ENCODE measurements around the gene IDE.
A peak's percentile ranks its signal among the peaks of the same experiment; 100 is the strongest.
"Not testable (repeated sequence)": the region's sequence is repeated elsewhere in the genome, so short reads cannot be mapped to it uniquely, and the experiment has no call there.

The IDE gene

GRCh38 chr10:92572362-92573090 is 1.4 kb downstream of the IDE start:
- H3K27ac ChIP-seq (ENCODE audit: low read length): peak overlapping the region; percentile 37
- H3K9ac ChIP-seq (ENCODE audit: low read depth, low read length): peak overlapping the region; percentile 93
- peaks cover 59% of the 10 kb centered on the region for H3K79me2 ChIP-seq (ENCODE audit: insufficient read depth, low read length)
- peak overlapping the region; percentile 76 to 95; a peak in 3 of 4 replicates for H3K4me3 ChIP-seq (ENCODE audit: low read depth in 1 of 2, low read length in 2 of 2)
- no peaks in the 10 kb centered on the region for H3K9me3 ChIP-seq (ENCODE audit: insufficient read depth, low read length, severe bottlenecking)
- ATAC-seq (ENCODE audit: insufficient read depth, low read depth): no peak
- H3K27me3 ChIP-seq (ENCODE audit: insufficient read depth, low read length, poor library complexity): no peaks in the 10 kb centered on the region
- peaks cover 12% of the 10 kb centered on the region; the same call in 1 of the 2 replicates for H4K20me1 ChIP-seq (ENCODE audit: insufficient read depth, low read length)
- DNase-seq: no peak
- peaks cover 11% of the 10 kb centered on the region for H3K36me3 ChIP-seq (ENCODE audit: insufficient read depth, low read length)
- peaks cover 31% of the 10 kb centered on the region for H3K4me1 ChIP-seq (ENCODE audit: insufficient read depth, low read length)
- peak overlapping the region; percentile 90 for H3K4me2 ChIP-seq (ENCODE audit: insufficient read depth, low read length)
- TF ChIP-seq EZH2 (IDR thresholded peaks at IDR 0.05; ENCODE audit: borderline replicate concordance, low read depth, low read length, severe bottlenecking) (no peak), CTCF (IDR thresholded peaks at IDR 0.05; ENCODE audit: borderline replicate concordance, extremely low read depth, low read length, poor library complexity, severe bottlenecking) (no peak)
- peak overlapping the region; percentile 100; the same call in 1 of the 2 replicates for H2AFZ ChIP-seq (ENCODE audit: low read depth, low read length)

GRCh38 chr10:92571649-92572048 is 2.2 kb downstream of the IDE start:
- H3K4me2 ChIP-seq (ENCODE audit: insufficient read depth, low read length): peak overlapping the region; percentile 90
- H3K9me3 ChIP-seq (ENCODE audit: insufficient read depth, low read length, severe bottlenecking): no peaks in the 10 kb centered on the region
- H3K36me3 ChIP-seq (ENCODE audit: insufficient read depth, low read length): peaks cover 11% of the 10 kb centered on the region
- H4K20me1 ChIP-seq (ENCODE audit: insufficient read depth, low read length): peaks cover 19% of the 10 kb centered on the region
- no peak overlapping the region for H3K27ac ChIP-seq (ENCODE audit: low read length)
- no peak overlapping the region for H2AFZ ChIP-seq (ENCODE audit: low read depth, low read length)
- no peak overlapping the region for H3K4me3 ChIP-seq (ENCODE audit: low read depth in 1 of 2, low read length in 2 of 2)
- peaks cover 68% of the 10 kb centered on the region for H3K79me2 ChIP-seq (ENCODE audit: insufficient read depth, low read length)
- no peak overlapping the region; the same call in 1 of the 2 replicates for H3K9ac ChIP-seq (ENCODE audit: low read depth, low read length)
- TF ChIP-seq CTCF (IDR thresholded peaks at IDR 0.05; ENCODE audit: borderline replicate concordance, extremely low read depth, low read length, poor library complexity, severe bottlenecking): no peak
- no peak for TF ChIP-seq EZH2 (IDR thresholded peaks at IDR 0.05; ENCODE audit: borderline replicate concordance, low read depth, low read length, severe bottlenecking)
- H3K4me1 ChIP-seq (ENCODE audit: insufficient read depth, low read length): peaks cover 31% of the 10 kb centered on the region
- ATAC-seq (ENCODE audit: insufficient read depth, low read depth) (no peak), DNase-seq (no peak)
- no peaks in the 10 kb centered on the region for H3K27me3 ChIP-seq (ENCODE audit: insufficient read depth, low read length, poor library complexity)

- not testable (repeated sequence) for ATAC-seq (ENCODE audit: insufficient read depth, low read depth); H3K4me2 ChIP-seq (ENCODE audit: insufficient read depth, low read length); H3K4me3 ChIP-seq (ENCODE audit: low read depth in 1 of 2, low read length in 2 of 2); H2AFZ ChIP-seq (ENCODE audit: low read depth, low read length); DNase-seq; H3K9me3 ChIP-seq (ENCODE audit: insufficient read depth, low read length, severe bottlenecking); H3K9ac ChIP-seq (ENCODE audit: low read depth, low read length); H3K27ac ChIP-seq (ENCODE audit: low read length); H3K27me3 ChIP-seq (ENCODE audit: insufficient read depth, low read length, poor library complexity)
- Histone ChIP-seq H4K20me1 (ENCODE audit: insufficient read depth, low read length) (peaks cover 22% of the 10 kb centered on the region), H3K4me1 (ENCODE audit: insufficient read depth, low read length) (peaks cover 25% of the 10 kb centered on the region), H3K36me3 (ENCODE audit: insufficient read depth, low read length) (peaks cover 11% of the 10 kb centered on the region), H3K79me2 (ENCODE audit: insufficient read depth, low read length) (peaks cover 82% of the 10 kb centered on the region)
Observed at GRCh38 chr10:92569663-92570062, 4.2 kb downstream of the IDE start.

DNA sequence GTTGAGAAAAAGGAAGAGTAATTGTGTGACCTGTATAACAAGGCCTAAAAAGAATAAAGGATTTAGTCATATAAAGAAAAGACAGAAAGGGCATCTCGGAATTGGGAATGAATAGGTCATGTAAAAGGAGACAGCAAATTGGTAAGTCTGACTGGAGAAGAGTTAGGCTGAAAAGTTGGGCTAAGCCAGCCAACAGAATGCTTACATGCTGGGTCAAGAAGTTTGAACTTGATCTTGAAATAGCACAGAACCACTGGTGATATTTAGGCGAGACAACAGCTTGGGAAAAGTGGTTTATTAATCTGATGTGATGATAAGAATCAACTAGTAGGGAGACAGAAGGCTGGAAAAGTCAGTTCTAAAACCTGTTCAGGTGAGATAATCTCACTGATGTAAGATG is 4.8 kb downstream of the IDE start:
- TF ChIP-seq EZH2 (IDR thresholded peaks at IDR 0.05; ENCODE audit: borderline replicate concordance, low read depth, low read length, severe bottlenecking) (no peak), CTCF (IDR thresholded peaks at IDR 0.05; ENCODE audit: borderline replicate concordance, extremely low read depth, low read length, poor library complexity, severe bottlenecking) (no peak)
- H3K27ac ChIP-seq (ENCODE audit: low read length): no peak overlapping the region
- H3K27me3 ChIP-seq (ENCODE audit: insufficient read depth, low read length, poor library complexity): no peaks in the 10 kb centered on the region
- no peak overlapping the region for H2AFZ ChIP-seq (ENCODE audit: low read depth, low read length)
- no peak for DNase-seq
- no peak overlapping the region for H3K9ac ChIP-seq (ENCODE audit: low read depth, low read length)
- peaks cover 14% of the 10 kb centered on the region for H3K36me3 ChIP-seq (ENCODE audit: insufficient read depth, low read length)
- peaks cover 22% of the 10 kb centered on the region for H4K20me1 ChIP-seq (ENCODE audit: insufficient read depth, low read length)
- peaks cover 22% of the 10 kb centered on the region for H3K4me1 ChIP-seq (ENCODE audit: insufficient read depth, low read length)
- ATAC-seq (ENCODE audit: insufficient read depth, low read depth): no peak
- H3K4me2 ChIP-seq (ENCODE audit: insufficient read depth, low read length): no peak overlapping the region
- no peak overlapping the region for H3K4me3 ChIP-seq (ENCODE audit: low read depth in 1 of 2, low read length in 2 of 2)
- H3K9me3 ChIP-seq (ENCODE audit: insufficient read depth, low read length, severe bottlenecking): no peaks in the 10 kb centered on the region
- H3K79me2 ChIP-seq (ENCODE audit: insufficient read depth, low read length): peaks cover 85% of the 10 kb centered on the region

Data from DND-41 (cell line).